GM12878 (cell line): ENCODE results near the gene MELTF. TPM values are rescaled to one million over a fixed set of nuclear protein-coding genes. Genes with fewer than 3 reads are reported as not detected.

Experiments
- ATAC-seq: fragments of 200-7000 bp; cut with Tn5 transposase; 3 replicates; pipeline ENCODE4 v1.9.1; 2020; ENCODE audit warnings: mild to moderate bottlenecking, moderate library complexity
- BruUV-seq: library from RNA; stranded (reverse); fragments of 400-500 nt; replicated peaks from 2 replicates; lab custom pipeline; 2021; lab: Mats Ljungman, UMichigan
- CTCF ChIA-PET: fragments of 300-600 bp; sonication (Branson Sonifier 250); formaldehyde crosslinking; extraction: SDS; loops from one replicate; lab custom pipeline; 2021; ENCODE audit warnings: inconsistent platforms; lab: Yijun Ruan, JAX
- POLR2A ChIA-PET: fragments of 350-600 bp; formaldehyde crosslinking; extraction: SDS; loops from one replicate; lab custom pipeline; 2021; ENCODE audit warnings: inconsistent platforms; lab: Charles Lee
- RAD21 ChIA-PET: fragments of 300-600 bp; sonication (Branson Sonifier 250); formaldehyde crosslinking; loops from one replicate; lab custom pipeline; 2023; ENCODE audit warnings: antibody characterized with exemption; ENCODE audit not compliant: unreplicated experiment; lab: Charles Lee
- SMC1A ChIA-PET: fragments of 300-600 bp; sonication (Branson Sonifier 250); formaldehyde crosslinking; loops from one replicate; lab custom pipeline; 2023; ENCODE audit not compliant: unreplicated experiment, uncharacterized antibody; lab: Charles Lee
- DNase-seq: peaks from one replicate; pipeline ENCODE4 v3.0.0-alpha.2; 2011; ENCODE audit warnings: low read depth, low spot score
- FAIRE-seq: peaks from 3 replicates; lab custom pipeline; 2011; peaks lifted over from hg19 to GRCh38; lab: Jason Lieb, UNC
- H2AFZ ChIP-seq: 2 replicates; pipeline ENCODE4 v1.6.0; 2011; ENCODE audit warnings: low read depth, low read length, control low read depth; ENCODE audit not compliant: control insufficient read depth
- H3K27ac ChIP-seq: 2 replicates; pipeline ENCODE4 v1.5.1; 2011; ENCODE audit warnings: control low read depth; ENCODE audit not compliant: control insufficient read depth, insufficient read depth
- H3K27me3 ChIP-seq, 2 experiments: replicated peaks in 1 of 2; 2 replicates each; pipeline versions ENCODE4 v1.6.0 to v1.6.1; 2011; ENCODE audit warnings: low read length in 1 of 2; ENCODE audit not compliant: control insufficient read depth in 2 of 2, insufficient read depth in 2 of 2
- H3K36me3 ChIP-seq, 2 experiments: 2 replicates each; pipeline ENCODE4 v1.5.1; 2011; ENCODE audit warnings: low read length in 1 of 2; ENCODE audit not compliant: control insufficient read depth in 2 of 2, insufficient read depth in 2 of 2
- H3K4me1 ChIP-seq: 2 replicates; pipeline ENCODE4 v1.6.1; 2011; ENCODE audit warnings: mild to moderate bottlenecking, low read length, moderate library complexity, mixed read lengths; ENCODE audit not compliant: control insufficient read depth, insufficient read depth
- H3K4me2 ChIP-seq: 2 replicates; pipeline ENCODE4 v1.6.0; 2011; ENCODE audit warnings: control low read depth; ENCODE audit not compliant: control insufficient read depth, insufficient read depth
- H3K4me3 ChIP-seq: fragments of 200-600 bp; sonication (generic); 2 replicates; pipeline ENCODE4 v1.5.1; 2016
- H3K79me2 ChIP-seq: 2 replicates; pipeline ENCODE4 v1.6.0; 2011; ENCODE audit warnings: low read length; ENCODE audit not compliant: control insufficient read depth, insufficient read depth
- H3K9ac ChIP-seq: 2 replicates; pipeline ENCODE4 v1.8.0; 2011; ENCODE audit warnings: low read length, control low read depth, mixed read lengths; ENCODE audit not compliant: control insufficient read depth, insufficient read depth
- H3K9me3 ChIP-seq: replicated peaks from 3 replicates; pipeline ENCODE4 v1.5.1; 2011; ENCODE audit warnings: mild to moderate bottlenecking, low read length; ENCODE audit not compliant: control insufficient read depth, insufficient read depth
- H4K20me1 ChIP-seq: 2 replicates; pipeline ENCODE4 v1.6.0; 2011; ENCODE audit not compliant: control insufficient read depth, insufficient read depth
- E2F8 ChIP-seq: fragments of 450-650 bp; IDR thresholded peaks from 2 replicates; pipeline ENCODE4 v1.6.1; 2018; ENCODE audit warnings: mild to moderate bottlenecking, low read depth, moderate library complexity; ENCODE audit not compliant: partially characterized antibody
- HDAC2 ChIP-seq: fragments of 200-600 bp; sonication (generic); IDR thresholded peaks from 2 replicates; pipeline ENCODE4 v1.6.1; 2017
- HDAC6 ChIP-seq: fragments of 200-600 bp; sonication (generic); IDR thresholded peaks from one replicate; pipeline ENCODE4 v1.8.0; 2017; ENCODE audit warnings: antibody characterized with exemption; ENCODE audit not compliant: unreplicated experiment
- TBL1XR1 ChIP-seq: IDR thresholded peaks from 2 replicates; pipeline ENCODE4 v1.6.1; 2012; ENCODE audit warnings: low read depth, low read length, improper control_type of control experiment
- TCF3 ChIP-seq: IDR thresholded peaks from 2 replicates; pipeline ENCODE4 v1.6.1; 2012; ENCODE audit warnings: low read depth, mild to moderate bottlenecking, low read length, borderline replicate concordance; ENCODE audit not compliant: insufficient read depth
- WRNIP1 ChIP-seq: IDR thresholded peaks from 2 replicates; pipeline ENCODE4 v1.6.1; 2011; ENCODE audit warnings: low read depth, low read length, improper control_type of control experiment, borderline replicate concordance
- ZBTB40 ChIP-seq: fragments of 450-650 bp; IDR thresholded peaks from 2 replicates; pipeline ENCODE4 v1.6.1; 2016; ENCODE audit warnings: mild to moderate bottlenecking, moderate library complexity, borderline replicate concordance
- ZNF24 ChIP-seq: fragments of 450-650 bp; IDR thresholded peaks from 2 replicates; pipeline ENCODE4 v1.6.1; 2017; ENCODE audit warnings: antibody characterized with exemption, mild to moderate bottlenecking
- WGBS: methylation state at CpG from one replicate; pipeline ENCODE4 v1.1.6; 2016; ENCODE audit warnings: low lambda C conversion rate; ENCODE audit not compliant: insufficient replicate concordance, insufficient coverage; ENCODE audit errors: missing lambda C conversion rate; 5-methylcytosine and 5-hydroxymethylcytosine counted together
- in situ Hi-C: fragments of 300-500 bp; cut with MboI; formaldehyde crosslinking; loops from 9 replicates; pipeline ENCODE4 v1.14.3; 2018; ENCODE audit warnings: mixed read lengths
- intact Hi-C: fragments of 100-400 bp; cut with micrococcal nuclease; formaldehyde crosslinking; loops from one replicate; pipeline ENCODE4 v1.14.2; 2022; ENCODE audit not compliant: unreplicated experiment
- polyA plus RNA-seq, 11 experiments: library from polyadenylated mRNA; depleted of rRNA in 4 of 11; unstranded in 6 of 11; stranded (reverse) in 5 of 11; fragments of >200 nt; fragmentation: Nextera tagmentation in 4 of 11; fragmentation: Illumina TruSeq in 1 of 11; extraction: Ambion mirVana in 4 of 11; extraction: Trizol in 1 of 11; gene quantifications; 1 replicate in 1 of 11; 2 replicates in 10 of 11; pipeline versions ENCODE4 v1.2.1 to v1.2.3, GENCODE V29; 2011 to 2016; ENCODE audit warnings: inconsistent platforms in 2 of 11, missing spikeins in 2 of 11, low read depth in 1 of 11
- total RNA-seq, 4 experiments: library from RNA; depleted of rRNA in 3 of 4; stranded (reverse); fragments of >200 nt in 3 of 4; fragmentation: Illumina TruSeq in 1 of 4; extraction: Trizol in 1 of 4; gene quantifications; 2 replicates each; pipeline versions ENCODE4 v1.2.1 to v1.2.3, GENCODE V29; 2013 to 2021

MELTF gene
- total and polyA plus RNA-seq, 10 of the 15 experiments (the other 5 are each of a cell fraction or from before 2014, with no cell fraction given), result 0.55 to 49.1 (median 11.1) TPM

- no TSS peak for BruUV-seq
- in situ Hi-C loops, result no loop called here
- no peaks in the 10 kb centered on the region for H3K79me2 ChIP-seq
- no peaks in the 10 kb centered on the region for H3K4me1 ChIP-seq
- WGBS, result 95% methylated on average over 6 of the region's 6 CpGs
- FAIRE-seq (no peak), ATAC-seq (no peak), DNase-seq (no peak)
- no peaks in the 10 kb centered on the region for H3K27me3 ChIP-seq
- H3K4me3 ChIP-seq, result no peak overlapping the region
- no peak overlapping the region for H3K27ac ChIP-seq
- no peak overlapping the region for H3K9ac ChIP-seq
- H3K4me2 ChIP-seq, result no peak overlapping the region
- no peak overlapping the region for H2AFZ ChIP-seq
- no peaks in the 10 kb centered on the region for H3K9me3 ChIP-seq
- RAD21 ChIA-PET, result interaction anchor here (1.6 kb wide), 1 partner anchor 38 kb away, joined by 3 read pairs; no protein-coding TSS in a partner anchor
- no peak for TF ChIP-seq TBL1XR1
- no peak for TF ChIP-seq HDAC6
- TF ChIP-seq ZNF24, result no peak
- TF ChIP-seq HDAC2, result no peak
- TF ChIP-seq TCF3, result no peak
- no peaks in the 10 kb centered on the region for H4K20me1 ChIP-seq
- CTCF ChIA-PET, result interaction anchor here (0.6 to 6.7 kb wide), 5 partner anchors 12 to 674 kb away, joined by 3 to 54 read pairs (median 3); partner anchors contain the start of gene MELTF
- POLR2A ChIA-PET, result no interaction called here
- H3K36me3 ChIP-seq, result peaks cover 0 to 4% of the 10 kb centered on the region in 2 experiments
- intact Hi-C loops, result no loop called here
- SMC1A ChIA-PET, result interaction anchor here (1.1 to 1.2 kb wide), 3 partner anchors 11 to 138 kb away, joined by 3 read pairs; no protein-coding TSS in a partner anchor
Measured at GRCh38 chr3:197041875-197042488, 12.4 kb upstream of the MELTF start.

- intact Hi-C loops, result no loop called here
- Histone ChIP-seq H3K36me3 (peaks cover 0 to 4% of the 10 kb centered on the region in 2 experiments; a peak in 3 of 4 replicates), H3K27me3 (no peaks in the 10 kb centered on the region), H4K20me1 (no peaks in the 10 kb centered on the region), H3K4me1 (no peaks in the 10 kb centered on the region), H3K9ac (no peak overlapping the region), H3K27ac (no peak overlapping the region), H3K79me2 (no peaks in the 10 kb centered on the region), H2AFZ (no peak overlapping the region), H3K4me3 (no peak overlapping the region), H3K4me2 (no peak overlapping the region), H3K9me3 (no peaks in the 10 kb centered on the region)
- DNase-seq, result no peak
- BruUV-seq, result no TSS peak
- ChIA-PET POLR2A (interaction anchor here (0.6 kb wide), 1 partner anchor 43 kb away, joined by 3 read pairs; no protein-coding TSS in a partner anchor), SMC1A (interaction anchor here (1.3 kb wide), 1 partner anchor 147 kb away, joined by 3 read pairs; no protein-coding TSS in a partner anchor), CTCF (interaction anchor here (1.1 to 6.7 kb wide), 2 partner anchors 10 to 110 kb away, joined by 4 to 54 read pairs; partner anchors contain the start of gene MELTF), RAD21 (no interaction called here)
- ATAC-seq, result no peak
- in situ Hi-C loops, result no loop called here
- 77% methylated on average over 4 of the region's 4 CpGs for WGBS
- FAIRE-seq, result no peak
- TF ChIP-seq E2F8 (no peak), WRNIP1 (no peak), ZBTB40 (no peak)
Measured at GRCh38 chr3:197040658-197041057, 11.0 kb upstream of the MELTF start.
